HG02588 (cell line): Measurements from ENCODE around the gene UBE2K.
"Not testable (repeated sequence)": the region's sequence is repeated elsewhere in the genome, so short reads cannot be mapped to it uniquely, and the experiment has no call there.

Experiments used
- ATAC-seq: cut with Tn5 transposase; IDR thresholded peaks from one replicate; pipeline ENCODE4 v1.9.1; 2021; ENCODE audit warnings: mild to moderate bottlenecking, moderate library complexity; ENCODE audit not compliant: unreplicated experiment

Gene UBE2K

GRCh38 chr4:39697740-39698423 is at the start of gene UBE2K:
UBE2K (plus strand) TSS chr4:39698136; CDS start chr4:39698328, 192 bp downstream.
- peak; percentile 89 for ATAC-seq

- ATAC-seq: no peak
Measured at GRCh38 chr4:39648213-39648612, 49.7 kb upstream of the UBE2K start.

GRCh38 chr4:39648827-39649558 is 48.9 kb upstream of the UBE2K start:
- no peak for ATAC-seq

- ATAC-seq: no peak
Measured at GRCh38 chr4:39649639-39650265, 48.2 kb upstream of the UBE2K start.

- ATAC-seq: not testable (repeated sequence)
Measured at GRCh38 chr4:39651586-39651985, 46.4 kb upstream of the UBE2K start.

- no peak for ATAC-seq
Measured at GRCh38 chr4:39655211-39655610, 42.7 kb upstream of the UBE2K start.

GRCh38 chr4:39655876-39656275 is 42.1 kb upstream of the UBE2K start:
- ATAC-seq: no peak

GRCh38 chr4:39656638-39657037 is 41.3 kb upstream of the UBE2K start:
- not testable (repeated sequence) for ATAC-seq

- peak; percentile 76 for ATAC-seq
Measured at GRCh38 chr4:39657465-39657864, 40.5 kb upstream of the UBE2K start.

- no peak for ATAC-seq
Measured at GRCh38 chr4:39658756-39659155, 39.2 kb upstream of the UBE2K start.

GRCh38 chr4:39660045-39660444 is 37.9 kb upstream of the UBE2K start:
- no peak for ATAC-seq

- ATAC-seq: no peak
Measured at GRCh38 chr4:39660757-39661156, 37.2 kb upstream of the UBE2K start.

- ATAC-seq: no peak
Measured at GRCh38 chr4:39662683-39663082, 35.3 kb upstream of the UBE2K start.

- no peak for ATAC-seq
Measured at GRCh38 chr4:39664828-39665731, 32.9 kb upstream of the UBE2K start.

- ATAC-seq: no peak
Measured at GRCh38 chr4:39667706-39668105, 30.2 kb upstream of the UBE2K start.

GRCh38 chr4:39668887-39669286 is 29.0 kb upstream of the UBE2K start:
- ATAC-seq: no peak

GRCh38 chr4:39670296-39670695 is 27.6 kb upstream of the UBE2K start:
- ATAC-seq: not testable (repeated sequence)

- ATAC-seq: not testable (repeated sequence)
Measured at GRCh38 chr4:39675681-39676080, 22.3 kb upstream of the UBE2K start.

GRCh38 chr4:39681003-39681402 is 16.9 kb upstream of the UBE2K start:
- not testable (repeated sequence) for ATAC-seq

GRCh38 chr4:39682138-39682537 is 15.8 kb upstream of the UBE2K start:
- ATAC-seq: no peak

- no peak for ATAC-seq
Measured at GRCh38 chr4:39685990-39686389, 11.9 kb upstream of the UBE2K start.
